Mesenteric fat pad (tissue), 1 donor: ENCODE results near the gene TCEAL4. TPM values are rescaled to one million over a fixed set of nuclear protein-coding genes. Genes with fewer than 3 reads are reported as not detected.
"Not testable (repeated sequence)": the region's sequence is repeated elsewhere in the genome, so short reads cannot be mapped to it uniquely, and the experiment has no call there.

Experiments
- DNase-seq: peaks from one replicate; pipeline ENCODE4 v3.0.0-alpha.2; 2020; ENCODE audit warnings: low spot score
- total RNA-seq: library from RNA; stranded (reverse); fragmentation: NEBNext Ultra II Directional; extraction: Animal tissue kit (Norgen Biotek cat#: 25700); gene quantifications from one replicate; pipeline ENCODE4 v1.2.1, GENCODE V29; 2021
- donor health status: DM: yes; HTN: yes; CAD: no.

Gene TCEAL4
- total RNA-seq, 1 donor from 2014 or later: 68.1 TPM

DNA sequence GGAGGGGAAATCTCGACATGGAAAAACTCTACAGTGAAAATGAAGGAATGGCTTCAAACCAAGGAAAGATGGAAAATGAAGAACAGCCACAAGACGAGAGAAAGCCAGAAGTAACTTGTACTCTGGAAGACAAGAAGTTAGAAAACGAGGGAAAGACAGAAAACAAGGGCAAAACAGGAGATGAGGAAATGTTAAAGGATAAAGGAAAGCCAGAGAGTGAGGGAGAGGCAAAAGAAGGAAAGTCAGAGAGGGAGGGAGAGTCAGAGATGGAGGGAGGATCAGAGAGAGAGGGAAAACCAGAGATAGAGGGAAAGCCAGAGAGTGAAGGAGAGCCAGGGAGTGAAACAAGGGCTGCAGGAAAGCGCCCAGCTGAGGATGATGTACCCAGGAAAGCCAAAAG is 1.3 kb downstream of the TCEAL4 start:
- DNase-seq: no peak

DNA sequence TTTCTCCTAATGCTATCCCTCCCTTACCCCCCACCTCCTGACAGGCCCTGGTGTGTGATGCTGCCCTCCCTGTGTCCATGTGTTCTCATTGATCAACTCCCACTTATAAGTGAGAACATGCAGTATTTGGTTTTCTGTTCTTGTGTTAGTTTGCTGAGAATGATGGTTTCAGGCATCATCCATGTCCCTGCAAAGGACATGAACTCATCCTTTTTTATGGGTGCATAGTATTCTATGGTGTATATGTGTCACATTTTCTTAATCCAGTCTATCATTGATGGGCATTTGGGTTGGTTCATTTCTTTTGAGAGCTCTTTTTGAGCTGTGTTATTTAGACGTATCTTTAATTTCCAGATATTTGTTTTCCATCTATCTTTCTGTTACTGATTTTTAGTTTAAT is 7.0 kb downstream of the TCEAL4 start:
- DNase-seq: not testable (repeated sequence)

- DNase-seq: not testable (repeated sequence)
These were observed 9.9 kb downstream of the TCEAL4 start for GRCh38 chrX:103595202-103595601.

GRCh38 chrX:103607364-103608305 is 22.3 kb downstream of the TCEAL4 start, which contains the start of gene TCEAL3:
Gene TCEAL3, plus strand, starts transcription at chrX:103607963. Its CDS starts 1,102 bp downstream, at chrX:103609065.
- DNase-seq: peak; percentile 89

GRCh38 chrX:103608306-103608963 is 23.1 kb downstream of the TCEAL4 start:
- no peak for DNase-seq

DNA sequence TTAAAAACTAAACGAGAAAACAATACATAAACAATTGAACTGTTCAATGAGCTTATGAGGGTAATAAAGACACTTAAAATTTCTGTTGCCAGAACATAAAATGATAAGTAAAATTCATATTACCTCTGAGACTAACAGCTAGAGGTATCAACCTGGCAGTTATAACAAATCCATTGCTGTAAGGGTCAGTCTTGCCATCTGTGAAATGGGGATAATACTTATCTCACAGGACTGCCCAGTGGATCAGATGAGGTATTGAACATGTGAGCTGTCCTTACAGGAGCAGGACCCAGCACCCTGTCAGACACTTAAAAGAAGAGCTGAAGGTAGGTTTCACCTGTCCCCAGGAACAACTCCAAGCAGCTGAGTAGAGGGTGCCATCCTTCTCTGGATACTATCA is 25.0 kb downstream of the TCEAL4 start:
- DNase-seq: no peak

DNA sequence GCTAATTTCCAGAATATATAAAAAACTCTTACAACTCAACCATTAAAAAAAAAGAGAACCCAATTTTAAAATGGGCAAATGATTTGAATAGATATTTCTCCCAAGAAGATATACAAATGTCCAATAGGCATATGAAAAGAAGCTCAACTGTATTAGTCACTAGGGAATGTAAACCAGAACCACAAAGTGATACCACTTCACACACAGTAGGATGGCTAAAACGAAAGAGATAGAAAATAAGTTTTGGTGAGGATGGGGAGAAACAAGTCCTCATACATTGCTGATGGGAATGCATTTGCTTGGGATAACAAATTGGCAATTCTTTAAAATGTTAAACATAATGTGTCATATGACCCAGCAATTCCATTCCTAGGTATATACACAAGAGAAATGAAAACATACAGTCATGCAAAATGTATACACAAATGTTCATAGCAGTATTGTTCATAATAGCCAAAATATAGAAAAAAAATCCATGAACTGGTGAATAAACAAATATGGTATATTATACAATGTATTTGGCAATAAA is 28.1 kb downstream of the TCEAL4 start:
- DNase-seq: no peak

DNA sequence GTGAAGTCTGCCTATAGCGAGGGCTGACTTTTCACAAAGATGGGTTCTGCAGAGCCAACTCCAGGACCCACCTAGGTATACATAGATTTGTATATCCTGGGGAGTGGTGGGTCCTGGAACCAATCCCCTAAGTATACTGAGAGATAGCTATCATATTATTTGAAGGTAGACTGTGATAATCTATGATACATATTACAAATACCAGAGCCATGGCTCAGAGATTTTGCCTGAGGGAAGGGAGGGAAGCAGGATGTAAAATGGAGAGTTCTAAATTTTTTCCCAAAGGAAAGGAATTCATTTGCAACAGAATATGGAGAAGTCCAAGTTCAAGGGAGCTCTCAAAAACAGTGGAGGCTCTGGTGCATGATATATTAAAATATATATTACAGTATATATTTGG is 29.7 kb downstream of the TCEAL4 start:
- no peak for DNase-seq

GRCh38 chrX:103615781-103616371 is 30.6 kb downstream of the TCEAL4 start:
- no peak for DNase-seq

GRCh38 chrX:103616676-103617186 is 31.4 kb downstream of the TCEAL4 start:
- no peak for DNase-seq

GRCh38 chrX:103624111-103624510 is 38.8 kb downstream of the TCEAL4 start:
- no peak for DNase-seq

DNA sequence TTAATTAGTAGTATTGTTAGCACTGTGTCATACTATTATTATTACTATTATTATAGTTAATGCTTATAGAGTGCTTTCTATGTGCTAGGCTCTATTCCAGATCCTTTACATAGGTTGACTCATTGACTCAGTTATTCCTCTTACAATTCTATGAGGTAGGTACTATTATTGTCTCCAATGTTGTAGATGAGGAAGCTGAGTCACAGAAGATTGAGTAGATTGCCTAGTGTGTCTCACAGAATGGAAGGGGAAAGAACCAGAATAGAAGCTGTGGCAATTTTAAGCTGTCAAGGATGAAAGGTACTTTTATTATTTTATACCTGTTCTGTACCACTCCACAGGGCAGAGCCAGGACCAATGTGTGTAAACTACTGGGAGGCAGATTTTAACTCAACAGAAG is 41.5 kb downstream of the TCEAL4 start:
- DNase-seq: no peak

DNA sequence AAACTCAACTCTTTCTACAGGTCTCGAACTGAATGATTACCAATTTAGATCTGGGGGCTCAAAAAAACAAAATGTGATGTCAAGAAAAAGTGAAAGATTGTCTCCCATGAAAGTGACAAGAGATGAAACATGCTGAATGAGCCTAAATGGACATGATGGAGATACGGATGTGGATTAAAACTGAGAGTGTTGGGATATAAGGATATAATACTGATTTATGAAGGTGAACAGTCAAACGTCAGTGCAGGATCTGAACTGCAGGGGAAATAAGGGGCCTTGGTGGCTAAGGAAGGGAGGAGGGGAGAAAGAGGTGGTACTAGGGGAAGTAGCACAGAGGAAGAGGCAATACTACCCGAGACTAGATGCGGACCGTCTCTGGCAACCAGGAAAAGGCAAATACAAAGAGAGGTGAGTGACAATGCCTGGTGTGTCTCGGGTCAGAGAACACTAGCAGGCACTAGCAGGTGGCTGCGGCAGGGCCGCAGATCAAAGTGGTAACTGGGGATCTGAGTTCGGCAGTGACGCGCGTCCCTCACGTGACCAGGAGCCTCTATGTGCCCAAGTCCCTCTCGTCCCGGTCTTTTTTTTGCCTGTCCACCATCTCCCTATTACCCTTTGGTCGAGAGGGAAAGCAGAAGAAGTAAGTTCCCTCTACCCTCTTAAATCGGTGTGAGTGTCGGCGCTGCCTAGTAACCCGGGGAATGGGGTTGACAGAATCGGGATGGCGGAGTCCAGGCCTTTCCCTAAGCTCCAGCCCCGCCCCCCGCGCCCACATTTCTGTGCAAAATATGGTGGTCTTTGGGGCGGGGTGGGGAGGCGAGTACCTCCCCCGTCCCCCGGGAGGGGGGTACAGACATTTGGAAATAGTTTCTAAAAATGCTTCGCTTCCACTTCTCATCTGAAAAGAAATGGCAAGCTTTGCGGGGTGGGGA is 43.3 kb downstream of the TCEAL4 start, which contains the start of gene TCEAL1:
TCEAL1 (plus strand) TSS at position 590 of the 932 bp plus-strand sequence. CDS start 942 bp downstream, outside the sequence.
- DNase-seq: no peak

DNA sequence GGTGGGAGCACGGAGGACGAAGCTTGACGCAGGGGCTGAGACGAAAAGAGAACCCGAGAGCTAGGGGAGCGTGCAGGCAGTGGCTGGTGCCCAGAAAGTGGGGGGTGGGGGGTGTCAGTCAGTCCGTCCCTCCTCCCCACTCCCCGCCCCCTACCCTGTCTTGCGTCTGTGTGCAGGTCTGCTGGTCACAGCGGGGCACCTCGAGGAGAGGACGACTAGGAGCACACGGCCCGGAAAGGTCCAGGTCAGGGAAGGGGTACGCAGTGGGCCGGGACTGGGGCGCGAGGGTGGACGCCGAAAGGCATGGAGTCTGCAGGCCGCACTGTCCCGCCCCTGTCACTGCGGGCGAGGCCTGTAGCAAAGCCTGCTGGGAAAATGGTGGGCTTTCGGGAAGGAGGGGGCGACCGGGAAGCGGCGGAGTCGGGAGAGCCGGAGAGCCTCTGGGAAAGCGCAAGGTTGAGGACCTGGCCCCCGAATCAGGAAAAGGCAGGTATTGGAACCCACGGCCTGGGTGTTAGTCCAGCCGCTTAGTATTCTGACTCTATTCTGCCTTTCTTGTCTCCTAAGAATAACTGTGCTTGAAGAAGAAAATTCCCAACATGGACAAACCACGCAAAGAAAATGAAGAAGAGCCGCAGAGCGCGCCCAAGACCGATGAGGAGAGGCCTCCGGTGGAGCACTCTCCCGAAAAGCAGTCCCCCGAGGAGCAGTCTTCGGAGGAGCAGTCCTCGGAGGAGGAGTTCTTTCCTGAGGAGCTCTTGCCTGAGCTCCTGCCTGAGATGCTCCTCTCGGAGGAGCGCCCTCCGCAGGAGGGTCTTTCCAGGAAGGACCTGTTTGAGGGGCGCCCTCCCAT is 44.2 kb downstream of the TCEAL4 start:
- no peak for DNase-seq

GRCh38 chrX:103630171-103630511 is 44.8 kb downstream of the TCEAL4 start:
- DNase-seq: no peak

- no peak for DNase-seq
These were observed 45.8 kb downstream of the TCEAL4 start for GRCh38 chrX:103631145-103631544.

DNA sequence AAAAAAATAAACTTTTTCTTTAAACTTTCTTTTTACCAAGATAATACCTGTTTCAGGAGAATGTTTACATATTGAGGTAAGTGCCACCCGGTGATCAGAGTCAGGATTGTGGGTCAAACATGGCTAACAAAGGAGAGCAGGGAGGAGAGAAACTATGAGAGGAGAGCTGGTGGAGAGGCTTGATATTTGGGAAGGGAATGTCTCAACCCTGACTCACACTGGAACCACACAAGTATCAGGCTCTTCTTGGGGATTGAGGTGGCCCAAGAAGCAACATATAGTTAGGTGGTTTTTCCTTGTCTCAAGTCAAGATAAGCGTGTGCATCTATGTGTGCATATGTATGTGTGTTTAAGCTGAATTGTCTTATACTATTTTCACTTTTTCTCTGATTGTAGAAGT is 50.1 kb downstream of the TCEAL4 start:
- DNase-seq: no peak
